ENCODE data around the gene GLDN.

Gene GLDN

GRCh38 chr15:51334011-51334451 is 7.4 kb upstream of the GLDN start:
- CTCF ChIA-PET, result no interaction called here
- no peaks in the 10 kb centered on the region for H3K9me3 ChIP-seq (ENCODE audit: control insufficient read depth, insufficient read depth, low read depth, low read length)

GRCh38 chr15:51335087-51335486 is 6.4 kb upstream of the GLDN start:
- POLR2A ChIA-PET, result no interaction called here
- H3K36me3 ChIP-seq (ENCODE audit: control insufficient read depth in 2 of 2, insufficient read depth in 1 of 2, low read length in 2 of 2), result no peaks in the 10 kb centered on the region
- no peak overlapping the region for H3K4me3 ChIP-seq (ENCODE audit: low read depth, low read length)
- H3K27ac ChIP-seq (ENCODE audit: extremely low read depth, low read depth, low read length), result no peak overlapping the region
- CTCF ChIA-PET, result interaction anchor here (0.7 kb wide), 1 partner anchor 251 kb away, joined by 3 read pairs; no protein-coding TSS in a partner anchor
- no peaks in the 10 kb centered on the region for H3K4me1 ChIP-seq (ENCODE audit: control insufficient read depth, insufficient read depth, low read length)
- H3K9me3 ChIP-seq (ENCODE audit: control insufficient read depth, insufficient read depth, low read depth, low read length), result no peaks in the 10 kb centered on the region
- no peak for TF ChIP-seq ZNF777 (tag by site-specific recombination; IDR thresholded peaks at IDR 0.05; ENCODE audit: borderline replicate concordance)
- no peak for TF ChIP-seq ZBTB1 (tag by site-specific recombination; IDR thresholded peaks at IDR 0.05)
- no peak for TF ChIP-seq ZNF398 (tag by site-specific recombination; IDR thresholded peaks at IDR 0.05)
- no peak for TF ChIP-seq ZNF645 (tag by site-specific recombination; IDR thresholded peaks at IDR 0.05)
- no peak for TF ChIP-seq ZNF366 (tag by site-specific recombination; conservative IDR thresholded peaks at IDR 0.05)
- no peak for TF ChIP-seq ZNF768 (tag by site-specific recombination; IDR thresholded peaks at IDR 0.05)
- no peak for TF ChIP-seq ZNF341 (tag by site-specific recombination; IDR thresholded peaks at IDR 0.05; ENCODE audit: low read depth)
- TF ChIP-seq ZNF211 (tag by site-specific recombination; IDR thresholded peaks at IDR 0.05; ENCODE audit: low read depth), result no peak
- no peak for TF ChIP-seq BCL6B (tag by site-specific recombination; IDR thresholded peaks at IDR 0.05)
- no peak for TF ChIP-seq PRDM2 (tag by site-specific recombination; IDR thresholded peaks at IDR 0.05; ENCODE audit: borderline replicate concordance)
- no peak for TF ChIP-seq ZNF791 (tag by site-specific recombination; IDR thresholded peaks at IDR 0.05)
- TF ChIP-seq ZNF24 (tag by site-specific recombination; IDR thresholded peaks at IDR 0.05), result no peak
- no peak for TF ChIP-seq ZNF221 (tag by site-specific recombination; IDR thresholded peaks at IDR 0.05; ENCODE audit: borderline replicate concordance)
- no peak for TF ChIP-seq HOXA7 (CRISPR knock-in tag; IDR thresholded peaks at IDR 0.05; ENCODE audit: borderline replicate concordance)

More at GRCh38 chr15:51334011-51334451, 7.4 kb upstream of the GLDN start:
- no peak overlapping the region for H3K27ac ChIP-seq (ENCODE audit: extremely low read depth, low read depth, low read length)
- H3K4me3 ChIP-seq (ENCODE audit: low read depth, low read length), result no peak overlapping the region
- H3K36me3 ChIP-seq (ENCODE audit: control insufficient read depth in 2 of 2, insufficient read depth in 1 of 2, low read length in 2 of 2), result no peaks in the 10 kb centered on the region
- no peaks in the 10 kb centered on the region for H3K4me1 ChIP-seq (ENCODE audit: control insufficient read depth, insufficient read depth, low read length)
- POLR2A ChIA-PET, result no interaction called here
- no peak for TF ChIP-seq ZNF292 (tag by site-specific recombination; IDR thresholded peaks at IDR 0.05; ENCODE audit: borderline replicate concordance, low read depth)
- no peak for TF ChIP-seq ZNF791 (tag by site-specific recombination; IDR thresholded peaks at IDR 0.05)
- no peak for TF ChIP-seq ZNF624 (tag by site-specific recombination; IDR thresholded peaks at IDR 0.05)
- no peak for TF ChIP-seq ZNF701 (tag by site-specific recombination; IDR thresholded peaks at IDR 0.05)
- no peak for TF ChIP-seq IKZF3 (tag by site-specific recombination; IDR thresholded peaks at IDR 0.05)
- TF ChIP-seq ZNF140 (tag by site-specific recombination; IDR thresholded peaks at IDR 0.05), result no peak
- TF ChIP-seq BCL11A (tag by site-specific recombination; IDR thresholded peaks at IDR 0.05; ENCODE audit: low read depth), result no peak
- TF ChIP-seq ZNF610 (tag by site-specific recombination; IDR thresholded peaks at IDR 0.05; ENCODE audit: borderline replicate concordance), result no peak
- no peak for TF ChIP-seq ZNF830 (tag by site-specific recombination; IDR thresholded peaks at IDR 0.05; ENCODE audit: low read depth)
- no peak for TF ChIP-seq ZNF660 (tag by site-specific recombination; IDR thresholded peaks at IDR 0.05)
- no peak for TF ChIP-seq KLF17 (tag by site-specific recombination; IDR thresholded peaks at IDR 0.05)
- no peak for TF ChIP-seq OVOL3 (tag by site-specific recombination; IDR thresholded peaks at IDR 0.05)
- TF ChIP-seq PBX3 (CRISPR knock-in tag; IDR thresholded peaks at IDR 0.05), result no peak
